Activated B cell treated with CpG ODN at 0.5 μM for 24 hours (primary cell): Measurements from ENCODE around the gene ZKSCAN8. TPM values are rescaled to one million over a fixed set of nuclear protein-coding genes. Genes with fewer than 3 reads are reported as not detected.

ENCODE experiments used
- ATAC-seq: fragments of 200-7000 bp; cut with Tn5 transposase; one replicate; pipeline ENCODE4 v1.10.0; 2021; ENCODE audit warnings: low read depth, mild to moderate bottlenecking, moderate library complexity
- CTCF ChIA-PET: fragments of 350-600 bp; sonication (Branson Sonifier 250); formaldehyde crosslinking; loops from one replicate; lab custom pipeline; 2021; ENCODE audit warnings: antibody characterized with exemption; lab: Charles Lee
- POLR2A ChIA-PET: fragments of 350-600 bp; sonication (Branson Sonifier 250); formaldehyde crosslinking; loops from one replicate; lab custom pipeline; 2021; ENCODE audit warnings: antibody characterized with exemption; lab: Charles Lee
- DNase-seq: peaks from one replicate; pipeline ENCODE4 v3.0.0; 2022
- H3K27ac Mint-ChIP-seq: one replicate; pipeline ENCODE4 v1.8.0; 2020; ENCODE audit warnings: mixed read lengths
- H3K27me3 Mint-ChIP-seq: one replicate; pipeline ENCODE4 v1.8.0; 2021; ENCODE audit warnings: mixed read lengths
- H3K36me3 Mint-ChIP-seq: one replicate; pipeline ENCODE4 v1.8.0; 2021; ENCODE audit warnings: low read depth, mixed read lengths
- H3K4me1 Mint-ChIP-seq: one replicate; pipeline ENCODE4 v1.8.0; 2021; ENCODE audit warnings: mixed read lengths
- H3K4me3 Mint-ChIP-seq: one replicate; pipeline ENCODE4 v1.8.0; 2020; ENCODE audit warnings: mild to moderate bottlenecking, mixed read lengths
- H3K9me3 Mint-ChIP-seq: one replicate; pipeline ENCODE4 v1.8.0; 2020; ENCODE audit warnings: mixed read lengths
- CTCF ChIP-seq: fragments of 200-600 bp; IDR thresholded peaks from one replicate; pipeline ENCODE4 v1.8.0; 2022; ENCODE audit warnings: antibody characterized with exemption, mild to moderate bottlenecking
- intact Hi-C: fragments of 100-400 bp; cut with micrococcal nuclease; formaldehyde crosslinking; loops from one replicate; pipeline ENCODE4 v1.15.1; 2024
- total RNA-seq: library from RNA; stranded (reverse); gene quantifications from 2 replicates; pipeline ENCODE4 v1.2.3, GENCODE V29; 2022

The ZKSCAN8 gene
- total RNA-seq, 1 donor from 2014 or later: 40.2 TPM

DNA sequence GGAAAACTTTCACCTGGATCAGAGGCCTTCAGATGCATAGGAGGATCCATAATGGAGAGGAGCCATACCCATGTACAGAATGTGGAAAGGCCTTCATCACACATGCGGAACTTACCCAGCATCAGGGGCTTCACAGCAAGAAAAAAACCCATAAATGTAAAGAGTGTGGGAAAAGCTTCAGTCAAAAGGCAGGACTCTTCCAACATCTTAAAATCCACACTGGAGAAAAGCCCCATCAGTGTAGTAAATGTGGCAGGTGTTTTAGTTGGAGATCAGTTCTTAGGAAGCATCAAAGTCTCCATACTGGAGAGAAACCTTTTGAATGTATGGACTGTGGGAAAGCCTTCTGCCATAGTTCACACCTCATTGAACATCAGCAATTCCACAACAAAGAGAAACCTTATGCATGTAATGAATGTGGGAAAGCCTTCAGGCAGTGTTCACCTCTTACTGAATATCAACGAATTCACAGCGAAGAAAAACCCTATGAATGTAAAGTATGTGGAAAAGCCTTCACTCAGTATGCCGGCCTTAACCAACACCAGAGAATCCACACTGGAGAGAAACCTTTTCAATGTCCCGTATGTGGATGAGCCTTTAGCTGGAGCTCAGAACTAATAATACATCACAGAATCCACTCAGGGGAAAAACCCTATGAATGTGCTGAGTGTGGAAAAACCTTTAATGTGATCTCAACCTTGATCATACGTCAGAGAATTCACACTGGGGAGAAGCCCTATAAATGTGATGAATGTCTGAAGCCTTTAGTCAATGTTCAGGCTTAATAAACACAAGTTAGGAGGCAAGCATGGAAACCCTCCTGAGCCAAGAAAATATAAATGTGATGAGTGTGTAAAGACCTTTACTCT is 46.7 kb downstream of the ZKSCAN8 start:
- Mint-ChIP-seq H3K4me1 (no peaks in the 10 kb centered on the region), H3K27me3 (no peaks in the 10 kb centered on the region), H3K27ac (no peak overlapping the region), H3K36me3 (peaks cover 5% of the 10 kb centered on the region), H3K4me3 (no peak overlapping the region), H3K9me3 (peaks cover 45% of the 10 kb centered on the region)
- ChIA-PET POLR2A (no interaction called here), CTCF (no interaction called here)
- intact Hi-C loops: no loop called here
- no peak for TF ChIP-seq CTCF
- no peak for DNase-seq
- ATAC-seq: no peak

DNA sequence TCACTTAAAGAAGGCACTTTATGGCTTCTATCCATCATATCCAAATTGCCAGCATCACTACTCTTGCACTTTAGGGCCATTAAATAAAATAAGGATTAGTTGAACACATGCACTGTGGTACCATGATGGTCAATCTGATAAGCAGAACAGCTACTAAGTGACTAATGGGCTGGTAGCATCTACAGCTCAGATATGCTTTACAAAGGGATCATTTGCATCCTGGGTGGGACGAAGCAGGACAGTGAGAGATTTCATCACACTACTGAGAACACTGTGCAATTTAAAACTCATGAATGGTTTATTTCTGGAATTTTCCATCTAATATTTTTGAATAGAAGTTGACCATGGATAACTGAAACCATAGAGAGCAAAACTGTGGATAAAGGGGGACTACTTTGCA is 58.3 kb downstream of the ZKSCAN8 start:
- Mint-ChIP-seq H3K4me1 (peaks cover 2% of the 10 kb centered on the region), H3K9me3 (peaks cover 25% of the 10 kb centered on the region), H3K27ac (no peak overlapping the region), H3K4me3 (no peak overlapping the region), H3K27me3 (peaks cover 50% of the 10 kb centered on the region), H3K36me3 (peaks cover 5% of the 10 kb centered on the region)
- no peak for TF ChIP-seq CTCF
- ChIA-PET POLR2A (no interaction called here), CTCF (no interaction called here)
- DNase-seq: no peak
- intact Hi-C loops: no loop called here
- no peak for ATAC-seq

- peaks cover 64% of the 10 kb centered on the region for H3K27me3 Mint-ChIP-seq
- CTCF ChIA-PET: no interaction called here
These were observed 61.5 kb downstream of the ZKSCAN8 start for GRCh38 chr6:28203201-28203600.

DNA sequence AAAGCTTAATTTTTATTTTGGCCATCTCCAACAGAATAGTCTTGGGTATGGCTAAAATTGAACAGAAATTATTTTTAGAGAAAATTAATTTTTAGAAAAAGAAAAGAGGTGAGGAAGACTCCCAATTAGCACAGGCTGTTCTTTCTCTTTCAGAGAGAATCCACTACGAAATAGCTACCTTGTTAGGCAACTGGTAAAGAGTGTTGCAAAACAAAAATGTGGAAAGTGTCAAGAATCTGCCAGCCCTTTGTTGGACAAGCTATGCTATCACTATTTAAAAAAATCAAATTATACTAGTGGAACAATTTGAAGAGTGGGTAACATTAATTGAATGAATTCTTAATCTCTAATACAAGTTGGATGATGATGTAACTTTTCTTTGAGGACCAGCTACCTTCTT is 64.2 kb downstream of the ZKSCAN8 start:
- peaks cover 19% of the 10 kb centered on the region for H3K4me1 Mint-ChIP-seq
- CTCF ChIA-PET: no interaction called here
- no peaks in the 10 kb centered on the region for H3K36me3 Mint-ChIP-seq
- no peak overlapping the region for H3K4me3 Mint-ChIP-seq
- intact Hi-C loops: loop anchor here (5.0 kb wide), 1 partner anchor 534 kb away; no protein-coding TSS in a partner anchor
- DNase-seq (no peak), ATAC-seq (no peak)
- H3K9me3 Mint-ChIP-seq: peaks cover 10% of the 10 kb centered on the region
- TF ChIP-seq CTCF: no peak
- POLR2A ChIA-PET: no interaction called here
- H3K27me3 Mint-ChIP-seq: peaks cover 61% of the 10 kb centered on the region
- no peak overlapping the region for H3K27ac Mint-ChIP-seq

More at GRCh38 chr6:28203201-28203600, 61.5 kb downstream of the ZKSCAN8 start:
- TF ChIP-seq CTCF: no peak
- POLR2A ChIA-PET: no interaction called here
- H3K36me3 Mint-ChIP-seq: no peaks in the 10 kb centered on the region
- intact Hi-C loops: no loop called here
- DNase-seq (no peak), ATAC-seq (no peak)
- H3K4me3 Mint-ChIP-seq: no peak overlapping the region
- peaks cover 14% of the 10 kb centered on the region for H3K9me3 Mint-ChIP-seq
- peaks cover 15% of the 10 kb centered on the region for H3K4me1 Mint-ChIP-seq
- no peak overlapping the region for H3K27ac Mint-ChIP-seq

- Mint-ChIP-seq H3K4me1 (peaks cover 19% of the 10 kb centered on the region), H3K36me3 (no peaks in the 10 kb centered on the region), H3K27me3 (peaks cover 60% of the 10 kb centered on the region), H3K4me3 (no peak overlapping the region), H3K27ac (no peak overlapping the region), H3K9me3 (peaks cover 10% of the 10 kb centered on the region)
- intact Hi-C loops: loop anchor here (5.0 kb wide), 1 partner anchor 534 kb away; no protein-coding TSS in a partner anchor
- ATAC-seq (no peak), DNase-seq (no peak)
- ChIA-PET POLR2A (interaction anchor here (1.7 kb wide), 1 partner anchor 12 kb away, joined by 4 read pairs; no protein-coding TSS in a partner anchor), CTCF (no interaction called here)
- no peak for TF ChIP-seq CTCF
These were observed 64.8 kb downstream of the ZKSCAN8 start for GRCh38 chr6:28206527-28206926.
